ENCODE measurements around the gene LMAN2. TPM values are rescaled to one million over a fixed set of nuclear protein-coding genes. Genes with fewer than 3 reads are reported as not detected.
A peak's percentile ranks its signal among the peaks of the same experiment; 100 is the strongest.

Gene LMAN2
- polyA plus RNA-seq, 2 of the 4 experiments (the other 2 are of a cell fraction) = 123 to 210 TPM

GRCh38 chr5:177356746-177357145 is 5.3 kb upstream of the LMAN2 start:
- CTCF ChIA-PET = interaction anchor here (0.7 to 3.5 kb wide), 4 partner anchors 13 to 91 kb away, joined by 3 to 27 read pairs (median 3); no protein-coding TSS in a partner anchor
- POLR2A ChIA-PET = no interaction called here
- no peak overlapping the region for H3K27ac ChIP-seq
- TF ChIP-seq NPAS2 (CRISPR knock-in tag; IDR thresholded peaks at IDR 0.05; ENCODE audit: borderline replicate concordance) (no peak), RAD21 (conservative IDR thresholded peaks at IDR 0.05 in 1 of 2, IDR thresholded peaks at IDR 0.05 in 1 of 2) (no peak), EHMT2 (IDR thresholded peaks at IDR 0.05; ENCODE audit: low read depth) (no peak), HES2 (IDR thresholded peaks at IDR 0.05) (no peak), ZSCAN20 (CRISPR knock-in tag; IDR thresholded peaks at IDR 0.05) (no peak), PHF8 (IDR thresholded peaks at IDR 0.05; ENCODE audit: borderline replicate concordance, low read depth) (no peak), RCOR1 (IDR thresholded peaks at IDR 0.05; ENCODE audit: low read depth, low read length) (no peak)
- DNase-seq (ENCODE audit: low read depth in 1 of 2, low spot score in 1 of 2) (no peak), FAIRE-seq (no peak), ATAC-seq (no peak)
- no peak overlapping the region for H3K4me2 ChIP-seq
- H3K4me1 ChIP-seq = peaks cover 10% of the 10 kb centered on the region; the same call in 2 of the 3 replicates
- H3K4me3 ChIP-seq = no peak overlapping the region
- H3K9me3 ChIP-seq = peaks cover 4% of the 10 kb centered on the region; the same call in 1 of the 3 replicates
- 68% methylated on average over 3 of the region's 3 CpGs for WGBS (ENCODE audit: missing lambda C conversion rate)

- ChIA-PET CTCF (interaction anchor here (0.7 to 4.3 kb wide), 6 partner anchors 11 to 48 kb away, joined by 3 to 28 read pairs (median 4); no protein-coding TSS in a partner anchor), POLR2A (no interaction called here)
- peaks cover 10% of the 10 kb centered on the region; the same call in 2 of the 3 replicates for H3K4me1 ChIP-seq
- H3K4me3 ChIP-seq = no peak overlapping the region
- whole genome bisulfite sequencing (ENCODE audit: missing lambda C conversion rate) = 0% methylated on average over 1 of the region's 1 CpG
- ATAC-seq (no peak), DNase-seq (ENCODE audit: low read depth in 1 of 2, low spot score in 1 of 2) (no peak), FAIRE-seq (no peak)
- H3K27ac ChIP-seq = no peak overlapping the region
- no peak overlapping the region for H3K4me2 ChIP-seq
- H3K9me3 ChIP-seq = peaks cover 4% of the 10 kb centered on the region; the same call in 1 of the 3 replicates
- TF ChIP-seq USF2 (IDR thresholded peaks at IDR 0.05) = peak; percentile 82
- TF ChIP-seq HOXA7 (CRISPR knock-in tag; IDR thresholded peaks at IDR 0.05) = no peak
Measured at GRCh38 chr5:177355868-177356168, 4.3 kb upstream of the LMAN2 start.

- ChIA-PET POLR2A (no interaction called here), CTCF (interaction anchor here (0.9 to 4.3 kb wide), 5 partner anchors 11 to 48 kb away, joined by 3 to 28 read pairs (median 4); no protein-coding TSS in a partner anchor)
- Histone ChIP-seq H3K4me2 (no peak overlapping the region), H3K4me3 (no peak overlapping the region), H3K9me3 (peaks cover 4% of the 10 kb centered on the region; the same call in 1 of the 3 replicates), H3K27ac (no peak overlapping the region), H3K4me1 (peaks cover 14% of the 10 kb centered on the region)
- TF ChIP-seq USF2 (IDR thresholded peaks at IDR 0.05) (no peak), CHD4 (IDR thresholded peaks at IDR 0.05; ENCODE audit: borderline replicate concordance) (0 out of 2 replicates have a peak, but pooled peaks have one; percentile 52)
- no peak for FAIRE-seq
- DNase-seq (ENCODE audit: low read depth in 1 of 2, low spot score in 1 of 2) = no peak
- WGBS (ENCODE audit: missing lambda C conversion rate) = 85% methylated on average over 1 of the region's 1 CpG
- no peak for ATAC-seq
Measured at GRCh38 chr5:177355162-177355867, 3.8 kb upstream of the LMAN2 start.

- POLR2A ChIA-PET = no interaction called here
- no peak overlapping the region for H3K4me3 ChIP-seq
- peak overlapping the region; percentile 27; the same call in 2 of the 3 replicates for H3K4me2 ChIP-seq
- peak overlapping the region in 1 of 2 experiments; percentile 15; a peak in 1 of 6 replicates for H3K27ac ChIP-seq
- peaks cover 4% of the 10 kb centered on the region; the same call in 1 of the 3 replicates for H3K9me3 ChIP-seq
- DNase-seq (ENCODE audit: low read depth in 1 of 2, low spot score in 1 of 2) = no peak
- H3K4me1 ChIP-seq = peaks cover 20% of the 10 kb centered on the region
- CTCF ChIA-PET = interaction anchor here (1.3 to 4.3 kb wide), 5 partner anchors 15 to 49 kb away, joined by 3 to 28 read pairs (median 4); no protein-coding TSS in a partner anchor
- TF ChIP-seq HOXA7 (CRISPR knock-in tag; IDR thresholded peaks at IDR 0.05) (no peak), KDM5A (IDR thresholded peaks at IDR 0.05) (no peak), NR3C1 (IDR thresholded peaks at IDR 0.05) (no peak), ZNF302 (CRISPR knock-in tag; IDR thresholded peaks at IDR 0.05) (no peak)
- FAIRE-seq = no peak
- 72% methylated on average over 3 of the region's 3 CpGs for WGBS (ENCODE audit: missing lambda C conversion rate)
- no peak for ATAC-seq
Measured at GRCh38 chr5:177354711-177355110, 3.2 kb upstream of the LMAN2 start.
